Keratinocyte (primary cell): ENCODE data around the gene FOLR1. TPM values are rescaled to one million over a fixed set of nuclear protein-coding genes. Genes with fewer than 3 reads are reported as not detected.
"Not testable (repeated sequence)": the region's sequence is repeated elsewhere in the genome, so short reads cannot be mapped to it uniquely, and the experiment has no call there.

Experiments
- DNase-seq: peaks from one replicate; pipeline ENCODE4 v3.0.0-alpha.2; 2011; ENCODE audit warnings: low read depth, missing footprints, low spot score
- FAIRE-seq: peaks from 2 replicates; lab custom pipeline; 2011; peaks lifted over from hg19 to GRCh38; lab: Jason Lieb, UNC
- H2AFZ ChIP-seq: 2 replicates; pipeline ENCODE4 v1.6.0; 2012; ENCODE audit warnings: low read length, control low read depth, inconsistent platforms; ENCODE audit not compliant: control insufficient read depth
- H3K27ac ChIP-seq: 2 replicates; pipeline ENCODE4 v1.5.1; 2011; ENCODE audit warnings: low read length; ENCODE audit not compliant: control insufficient read depth, insufficient read depth
- H3K27me3 ChIP-seq: 3 replicates; pipeline ENCODE4 v1.6.0; 2011; ENCODE audit warnings: low read length; ENCODE audit not compliant: control insufficient read depth, insufficient read depth; ENCODE audit errors: extremely low read depth
- H3K36me3 ChIP-seq, 2 experiments: 2 replicates in 1 of 2; 3 replicates in 1 of 2; pipeline ENCODE4 v1.5.1; 2011; ENCODE audit warnings: low read length in 2 of 2, mild to moderate bottlenecking in 1 of 2; ENCODE audit not compliant: control insufficient read depth in 2 of 2, insufficient read depth in 2 of 2; ENCODE audit errors: extremely low read depth in 1 of 2
- H3K4me1 ChIP-seq: 3 replicates; pipeline ENCODE4 v1.5.1; 2011; ENCODE audit warnings: low read length; ENCODE audit not compliant: control insufficient read depth, insufficient read depth; ENCODE audit errors: extremely low read depth
- H3K4me2 ChIP-seq: 3 replicates; pipeline ENCODE4 v1.6.0; 2011; ENCODE audit warnings: low read depth, low read length; ENCODE audit not compliant: control insufficient read depth, insufficient read depth; ENCODE audit errors: extremely low read depth
- H3K4me3 ChIP-seq, 3 experiments: fragments of 200-600 bp in 1 of 3; sonication (generic) in 1 of 3; 2 replicates in 2 of 3; 3 replicates in 1 of 3; pipeline ENCODE4 v1.5.1; 2011 to 2016; ENCODE audit warnings: low read length in 3 of 3, mild to moderate bottlenecking in 3 of 3, control low read depth in 2 of 3, inconsistent platforms in 1 of 3, low read depth in 1 of 3, mixed read lengths in 1 of 3, mixed run types in 1 of 3, moderate library complexity in 1 of 3; ENCODE audit not compliant: control insufficient read depth in 2 of 3, insufficient read depth in 2 of 3; ENCODE audit errors: extremely low read depth in 1 of 3
- H3K79me2 ChIP-seq: 2 replicates; pipeline ENCODE4 v1.6.0; 2012; ENCODE audit warnings: low read length; ENCODE audit not compliant: control insufficient read depth, insufficient read depth
- H3K9ac ChIP-seq: 3 replicates; pipeline ENCODE4 v1.6.0; 2011; ENCODE audit warnings: low read length; ENCODE audit not compliant: control insufficient read depth, insufficient read depth; ENCODE audit errors: extremely low read depth
- H3K9me1 ChIP-seq: 3 replicates; pipeline ENCODE4 v1.6.0; 2011; ENCODE audit warnings: low read length; ENCODE audit not compliant: control insufficient read depth, insufficient read depth; ENCODE audit errors: extremely low read depth
- H3K9me3 ChIP-seq: 2 replicates; pipeline ENCODE4 v1.5.1; 2012; ENCODE audit warnings: low read depth, low read length; ENCODE audit not compliant: control insufficient read depth
- H4K20me1 ChIP-seq: 3 replicates; pipeline ENCODE4 v1.6.0; 2011; ENCODE audit warnings: low read length; ENCODE audit not compliant: control insufficient read depth, insufficient read depth; ENCODE audit errors: extremely low read depth
- EZH2 ChIP-seq: IDR thresholded peaks from one replicate; pipeline ENCODE4 v1.6.1; 2012; ENCODE audit warnings: inconsistent platforms, mild to moderate bottlenecking, low read length, moderate library complexity
- dilution Hi-C: fragments of 300-500 bp; cut with MboI; formaldehyde crosslinking; loops from one replicate; pipeline ENCODE4 v1.7.0; 2020; ENCODE audit warnings: low sequenced_read_pairs; ENCODE audit not compliant: extremely low pct_ligation_motif_present
- polyA plus RNA-seq, 5 experiments: library from polyadenylated mRNA; depleted of rRNA in 3 of 5; stranded (reverse) in 3 of 5; stranded (forward) in 1 of 5; unstranded in 1 of 5; fragments of >200 nt; gene quantifications; 1 replicate in 1 of 5; 2 replicates in 3 of 5; 3 replicates in 1 of 5; pipeline versions ENCODE4 v1.2.1 to v1.2.3, GENCODE V29; 2011 to 2012; ENCODE audit warnings: missing spikeins in 2 of 5, low read depth in 1 of 5, low replicate concordance in 1 of 5
- TF ChIP-seq, protein P1 (sequence below), 3 experiments: IDR thresholded peaks in 1 of 3; conservative IDR thresholded peaks in 1 of 3; optimal IDR thresholded peaks in 1 of 3; 2 replicates in 2 of 3; 3 replicates in 1 of 3; pipeline versions ENCODE3 to v1.5.1; 2011; ENCODE audit warnings: low read length in 3 of 3, mild to moderate bottlenecking in 3 of 3, moderate library complexity in 2 of 3, control low read depth in 1 of 3, inconsistent platforms in 1 of 3; ENCODE audit not compliant: insufficient read depth in 2 of 3; ENCODE audit errors: extremely low read depth in 1 of 3

FOLR1 gene
- polyA plus RNA-seq, 1 donor (not counting 4 experiments of a cell fraction or from before 2014, with no cell fraction given): 0.13 TPM

DNA sequence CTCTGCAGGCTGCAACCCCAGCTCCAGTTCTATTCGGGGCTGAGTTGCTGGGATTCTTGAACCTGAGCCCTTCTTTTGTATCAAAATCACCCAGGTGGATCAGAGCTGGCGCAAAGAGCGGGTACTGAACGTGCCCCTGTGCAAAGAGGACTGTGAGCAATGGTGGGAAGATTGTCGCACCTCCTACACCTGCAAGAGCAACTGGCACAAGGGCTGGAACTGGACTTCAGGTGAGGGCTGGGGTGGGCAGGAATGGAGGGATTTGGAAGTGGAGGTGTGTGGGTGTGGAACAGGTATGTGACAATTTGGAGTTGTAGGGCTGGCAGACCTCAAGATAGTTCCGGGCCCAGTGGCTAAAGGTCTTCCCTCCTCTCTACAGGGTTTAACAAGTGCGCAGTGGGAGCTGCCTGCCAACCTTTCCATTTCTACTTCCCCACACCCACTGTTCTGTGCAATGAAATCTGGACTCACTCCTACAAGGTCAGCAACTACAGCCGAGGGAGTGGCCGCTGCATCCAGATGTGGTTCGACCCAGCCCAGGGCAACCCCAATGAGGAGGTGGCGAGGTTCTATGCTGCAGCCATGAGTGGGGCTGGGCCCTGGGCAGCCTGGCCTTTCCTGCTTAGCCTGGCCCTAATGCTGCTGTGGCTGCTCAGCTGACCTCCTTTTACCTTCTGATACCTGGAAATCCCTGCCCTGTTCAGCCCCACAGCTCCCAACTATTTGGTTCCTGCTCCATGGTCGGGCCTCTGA is 3.8 kb downstream of the FOLR1 start:
- Histone ChIP-seq H3K27me3 (no peaks in the 10 kb centered on the region), H3K36me3 (no peaks in the 10 kb centered on the region), H2AFZ (no peak overlapping the region), H4K20me1 (no peaks in the 10 kb centered on the region), H3K9me1 (no peaks in the 10 kb centered on the region), H3K9ac (no peak overlapping the region), H3K79me2 (no peaks in the 10 kb centered on the region), H3K9me3 (no peaks in the 10 kb centered on the region), H3K4me3 (no peak overlapping the region), H3K4me2 (no peak overlapping the region), H3K27ac (no peak overlapping the region), H3K4me1 (no peaks in the 10 kb centered on the region)
- dilution Hi-C loops: no loop called here
- FAIRE-seq (no peak), DNase-seq (no peak)
- TF ChIP-seq EZH2: no peak
- TF ChIP-seq, protein P1, sequence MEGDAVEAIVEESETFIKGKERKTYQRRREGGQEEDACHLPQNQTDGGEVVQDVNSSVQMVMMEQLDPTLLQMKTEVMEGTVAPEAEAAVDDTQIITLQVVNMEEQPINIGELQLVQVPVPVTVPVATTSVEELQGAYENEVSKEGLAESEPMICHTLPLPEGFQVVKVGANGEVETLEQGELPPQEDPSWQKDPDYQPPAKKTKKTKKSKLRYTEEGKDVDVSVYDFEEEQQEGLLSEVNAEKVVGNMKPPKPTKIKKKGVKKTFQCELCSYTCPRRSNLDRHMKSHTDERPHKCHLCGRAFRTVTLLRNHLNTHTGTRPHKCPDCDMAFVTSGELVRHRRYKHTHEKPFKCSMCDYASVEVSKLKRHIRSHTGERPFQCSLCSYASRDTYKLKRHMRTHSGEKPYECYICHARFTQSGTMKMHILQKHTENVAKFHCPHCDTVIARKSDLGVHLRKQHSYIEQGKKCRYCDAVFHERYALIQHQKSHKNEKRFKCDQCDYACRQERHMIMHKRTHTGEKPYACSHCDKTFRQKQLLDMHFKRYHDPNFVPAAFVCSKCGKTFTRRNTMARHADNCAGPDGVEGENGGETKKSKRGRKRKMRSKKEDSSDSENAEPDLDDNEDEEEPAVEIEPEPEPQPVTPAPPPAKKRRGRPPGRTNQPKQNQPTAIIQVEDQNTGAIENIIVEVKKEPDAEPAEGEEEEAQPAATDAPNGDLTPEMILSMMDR (optimal IDR thresholded peaks at IDR 0.05 in 1 of 3, IDR thresholded peaks at IDR 0.05 in 1 of 3, conservative IDR thresholded peaks at IDR 0.05 in 1 of 3; ENCODE audit: extremely low read depth in 1 of 3, insufficient read depth in 2 of 3, low read length in 3 of 3): no peak

DNA sequence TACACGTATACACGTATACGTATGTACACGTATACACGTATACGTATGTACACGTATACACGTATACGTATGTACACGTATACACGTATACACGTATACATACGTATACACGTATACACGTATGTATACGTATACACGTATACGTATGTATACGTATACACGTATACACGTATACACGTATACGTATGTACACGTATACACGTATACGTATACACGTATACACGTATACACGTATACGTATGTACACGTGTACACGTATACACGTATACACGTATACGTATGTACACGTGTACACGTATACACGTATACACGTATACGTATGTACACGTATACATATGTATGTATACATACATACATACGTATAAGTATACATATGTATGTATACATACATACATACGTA is 9.5 kb downstream of the FOLR1 start:
- H3K9ac ChIP-seq, H3K36me3 ChIP-seq, H3K27ac ChIP-seq, H3K9me3 ChIP-seq, H3K79me2 ChIP-seq, H2AFZ ChIP-seq, H3K9me1 ChIP-seq, H3K27me3 ChIP-seq, H4K20me1 ChIP-seq, FAIRE-seq, H3K4me2 ChIP-seq, dilution Hi-C loops, H3K4me1 ChIP-seq, H3K4me3 ChIP-seq, DNase-seq: not testable (repeated sequence)

DNA sequence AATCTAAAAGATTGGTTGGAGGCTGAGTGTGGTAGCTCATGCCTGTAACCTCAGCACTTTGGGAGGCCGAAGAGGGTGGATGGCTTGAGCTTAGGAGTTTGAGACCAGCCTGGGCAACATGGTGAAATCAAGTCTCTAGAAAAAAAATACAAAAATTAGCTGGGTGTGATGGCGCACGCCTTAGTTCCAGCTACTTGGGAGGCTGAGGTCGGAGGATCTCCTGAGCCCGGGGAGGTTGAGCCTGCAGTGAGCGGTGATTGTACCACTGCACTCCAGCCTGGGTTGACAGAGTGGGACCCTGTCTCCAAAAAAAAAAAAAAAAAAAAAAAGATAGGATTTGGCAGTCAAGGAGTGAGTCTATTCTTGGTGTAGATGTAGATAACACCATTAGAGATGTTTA is 10.6 kb downstream of the FOLR1 start:
- H4K20me1 ChIP-seq: no peaks in the 10 kb centered on the region
- H3K4me3 ChIP-seq: no peak overlapping the region
- H3K79me2 ChIP-seq: no peaks in the 10 kb centered on the region
- no peaks in the 10 kb centered on the region for H3K9me1 ChIP-seq
- DNase-seq (no peak), FAIRE-seq (no peak)
- no peak overlapping the region for H3K9ac ChIP-seq
- dilution Hi-C loops: no loop called here
- H3K27me3 ChIP-seq: no peaks in the 10 kb centered on the region
- peaks cover 3% of the 10 kb centered on the region for H3K4me1 ChIP-seq
- H2AFZ ChIP-seq: no peak overlapping the region
- no peak overlapping the region for H3K27ac ChIP-seq
- H3K36me3 ChIP-seq: no peaks in the 10 kb centered on the region
- TF ChIP-seq EZH2: no peak
- TF ChIP-seq, protein P1 (optimal IDR thresholded peaks at IDR 0.05 in 1 of 3, IDR thresholded peaks at IDR 0.05 in 1 of 3, conservative IDR thresholded peaks at IDR 0.05 in 1 of 3; ENCODE audit: extremely low read depth in 1 of 3, insufficient read depth in 2 of 3, low read length in 3 of 3): no peak
- H3K9me3 ChIP-seq: no peaks in the 10 kb centered on the region
- no peak overlapping the region for H3K4me2 ChIP-seq
